ENCODE measurements around the gene ZNF366. TPM values are rescaled to one million over a fixed set of nuclear protein-coding genes. Genes with fewer than 3 reads are reported as not detected.

The ZNF366 gene
- total RNA-seq, 4 donors from 2014 or later = 0.29 to 20.5 (median 12.1) TPM

- peaks cover 0 to 6% of the 10 kb centered on the region in 2 donors for H3K9me3 ChIP-seq
- TF ChIP-seq CTCF (IDR thresholded peaks at IDR 0.05) (no peak), POLR2A (IDR thresholded peaks at IDR 0.05) (no peak)
- intact Hi-C loops (cut with DNase I; ENCODE audit: low total_unique reads) = no loop called here
- no peak overlapping the region for H3K4me3 ChIP-seq
- H3K27ac ChIP-seq = no peak overlapping the region
- no peaks in the 10 kb centered on the region for H3K36me3 ChIP-seq
- no peaks in the 10 kb centered on the region for H3K27me3 ChIP-seq
- no peaks in the 10 kb centered on the region for H3K4me1 ChIP-seq
- DNase-seq = no peak
These were observed 24.4 kb upstream of the ZNF366 start for GRCh38 chr5:72531496-72532190.

GRCh38 chr5:72530196-72530595 lies 23.0 kb upstream of the ZNF366 start:
- no peaks in the 10 kb centered on the region for H3K4me1 ChIP-seq
- H3K27ac ChIP-seq = no peak overlapping the region
- no peaks in the 10 kb centered on the region for H3K36me3 ChIP-seq
- no peak for TF ChIP-seq POLR2A (IDR thresholded peaks at IDR 0.05)
- no peak for TF ChIP-seq CTCF (IDR thresholded peaks at IDR 0.05)
- no peak for DNase-seq
- H3K4me3 ChIP-seq = no peak overlapping the region
- no peaks in the 10 kb centered on the region for H3K27me3 ChIP-seq
- intact Hi-C loops (cut with DNase I; ENCODE audit: low total_unique reads) = no loop called here
- peaks cover 0 to 6% of the 10 kb centered on the region in 2 donors for H3K9me3 ChIP-seq

- Histone ChIP-seq H3K4me3 (no peak overlapping the region), H3K36me3 (no peaks in the 10 kb centered on the region), H3K27ac (no peak overlapping the region), H3K9me3 (peaks cover 0 to 6% of the 10 kb centered on the region in 2 donors), H3K4me1 (no peaks in the 10 kb centered on the region), H3K27me3 (no peaks in the 10 kb centered on the region)
- no peak for DNase-seq
- intact Hi-C loops (cut with DNase I; ENCODE audit: low total_unique reads) = loop anchor here (10.0 kb wide), 1 partner anchor 165 kb away; no protein-coding TSS in a partner anchor
- TF ChIP-seq POLR2A (IDR thresholded peaks at IDR 0.05) (no peak), CTCF (IDR thresholded peaks at IDR 0.05) (no peak)
These were observed 22.2 kb upstream of the ZNF366 start for GRCh38 chr5:72529383-72529782.

GRCh38 chr5:72525816-72526215 lies 18.6 kb upstream of the ZNF366 start:
- Histone ChIP-seq H3K9me3 (no peaks in the 10 kb centered on the region), H3K4me3 (no peak overlapping the region), H3K36me3 (no peaks in the 10 kb centered on the region), H3K4me1 (no peaks in the 10 kb centered on the region), H3K27ac (no peak overlapping the region), H3K27me3 (no peaks in the 10 kb centered on the region)
- TF ChIP-seq POLR2A (IDR thresholded peaks at IDR 0.05) = no peak
- TF ChIP-seq CTCF (IDR thresholded peaks at IDR 0.05) = no peak
- intact Hi-C loops (cut with DNase I; ENCODE audit: low total_unique reads) = loop anchor here (10.0 kb wide), 1 partner anchor 161 kb away; no protein-coding TSS in a partner anchor
- no peak for DNase-seq

GRCh38 chr5:72523960-72524582 lies 16.9 kb upstream of the ZNF366 start:
- Histone ChIP-seq H3K36me3 (no peaks in the 10 kb centered on the region), H3K27me3 (no peaks in the 10 kb centered on the region), H3K4me1 (no peaks in the 10 kb centered on the region), H3K27ac (no peak overlapping the region), H3K9me3 (no peaks in the 10 kb centered on the region), H3K4me3 (no peak overlapping the region)
- intact Hi-C loops (cut with DNase I; ENCODE audit: low total_unique reads) = loop anchor here (10.0 kb wide), 1 partner anchor 159 kb away; no protein-coding TSS in a partner anchor
- no peak for TF ChIP-seq POLR2A (IDR thresholded peaks at IDR 0.05)
- TF ChIP-seq CTCF (IDR thresholded peaks at IDR 0.05) = peak; percentile 47 to 73 (median 56)
- DNase-seq = no peak

Measured in uterus (tissue), 4 donors.